Endothelial cell of umbilical vein (primary cell): Measurements from ENCODE around the gene MMD. TPM values are rescaled to one million over a fixed set of nuclear protein-coding genes. Genes with fewer than 3 reads are reported as not detected.

Experiments
- BruUV-seq: library from RNA; stranded (reverse); fragments of 400-500 nt; replicated peaks from 2 replicates; lab custom pipeline; 2021; lab: Mats Ljungman, UMichigan
- CTCF ChIA-PET: fragments of 300-600, 350-600 bp; sonication (Branson Sonifier 250); formaldehyde crosslinking; loops from one replicate; lab custom pipeline; 2021; ENCODE audit warnings: antibody characterized with exemption, inconsistent platforms; lab: Charles Lee
- POLR2A ChIA-PET: fragments of 300-600, 350-600 bp; sonication (Branson Sonifier 250); formaldehyde crosslinking; loops from one replicate; lab custom pipeline; 2021; ENCODE audit warnings: antibody characterized with exemption, inconsistent platforms; lab: Charles Lee
- DNase-seq: peaks from one replicate; pipeline ENCODE4 v3.0.0-alpha.2; 2011; ENCODE audit warnings: low read depth, low spot score
- FAIRE-seq: peaks from 2 replicates; lab custom pipeline; 2011; peaks lifted over from hg19 to GRCh38; lab: Jason Lieb, UNC
- H2AFZ ChIP-seq: 2 replicates; pipeline ENCODE4 v1.6.0; 2012; ENCODE audit warnings: low read depth, low read length, control low read depth, inconsistent platforms
- H3K27ac ChIP-seq: 2 replicates; pipeline ENCODE4 v1.5.1; 2011; ENCODE audit warnings: low read depth, mild to moderate bottlenecking, control low read depth, low read length, moderate library complexity; ENCODE audit not compliant: insufficient read depth
- H3K27me3 ChIP-seq, 2 experiments: 2 replicates each; pipeline versions ENCODE4 v1.6.0 to v1.6.1; 2011; ENCODE audit warnings: low read length in 2 of 2, mixed read lengths in 1 of 2; ENCODE audit not compliant: control insufficient read depth in 2 of 2, insufficient read depth in 2 of 2
- H3K36me3 ChIP-seq, 2 experiments: 2 replicates in 1 of 2; 3 replicates in 1 of 2; pipeline ENCODE4 v1.5.1; 2011; ENCODE audit warnings: low read length in 2 of 2, mild to moderate bottlenecking in 1 of 2, moderate library complexity in 1 of 2; ENCODE audit not compliant: control insufficient read depth in 2 of 2, insufficient read depth in 2 of 2; ENCODE audit errors: extremely low read depth in 1 of 2
- H3K4me1 ChIP-seq: 3 replicates; pipeline ENCODE4 v1.5.1; 2011; ENCODE audit warnings: mild to moderate bottlenecking, low read length; ENCODE audit not compliant: control insufficient read depth, insufficient read depth; ENCODE audit errors: extremely low read depth
- H3K4me2 ChIP-seq: 2 replicates; pipeline ENCODE4 v1.6.1; 2011; ENCODE audit warnings: low read length, control low read depth, mixed read lengths; ENCODE audit not compliant: insufficient read depth
- H3K4me3 ChIP-seq, 3 experiments: fragments of 200-600 bp in 1 of 3; sonication (generic), shearing (Covaris generic) in 1 of 3; replicated peaks in 1 of 3; 2 replicates each; pipeline ENCODE4 v1.5.1; 2011 to 2016; ENCODE audit warnings: control low read depth in 3 of 3, low read length in 3 of 3, mild to moderate bottlenecking in 2 of 3, inconsistent platforms in 1 of 3, low read depth in 1 of 3, moderate library complexity in 1 of 3; ENCODE audit not compliant: insufficient read depth in 1 of 3
- H3K79me2 ChIP-seq: 2 replicates; pipeline ENCODE4 v1.6.0; 2012; ENCODE audit warnings: low read length, inconsistent platforms; ENCODE audit not compliant: control insufficient read depth, insufficient read depth
- H3K9ac ChIP-seq: replicated peaks from 2 replicates; pipeline ENCODE3; 2011; ENCODE audit warnings: low read length, control low read depth; ENCODE audit not compliant: insufficient read depth; ENCODE audit errors: extremely low read depth
- H3K9me1 ChIP-seq: replicated peaks from 3 replicates; pipeline ENCODE4 v1.6.0; 2011; ENCODE audit warnings: mild to moderate bottlenecking, low read length; ENCODE audit not compliant: control insufficient read depth, insufficient read depth; ENCODE audit errors: extremely low read depth
- H3K9me3 ChIP-seq: replicated peaks from 2 replicates; pipeline ENCODE4 v1.5.1; 2012; ENCODE audit warnings: low read length, inconsistent platforms; ENCODE audit not compliant: control insufficient read depth, insufficient read depth
- H4K20me1 ChIP-seq: replicated peaks from 2 replicates; pipeline ENCODE3; 2011; ENCODE audit warnings: mild to moderate bottlenecking, low read length; ENCODE audit not compliant: control insufficient read depth, insufficient read depth; ENCODE audit errors: extremely low read depth
- CTCF ChIP-seq, 2 donors: IDR thresholded peaks; 1 replicate in 1 of 2; 2 replicates in 1 of 2; pipeline ENCODE4 v1.5.1; 2011; ENCODE audit warnings: low read length in 2 of 2, mild to moderate bottlenecking in 2 of 2, moderate library complexity in 2 of 2, control low read depth in 1 of 2, inconsistent platforms in 1 of 2, low read depth in 1 of 2; ENCODE audit not compliant: insufficient read depth in 1 of 2; ENCODE audit errors: extremely low read depth in 1 of 2
- EZH2 ChIP-seq: IDR thresholded peaks from 2 replicates; pipeline ENCODE4 v1.6.1; 2012; ENCODE audit warnings: borderline replicate concordance, low read depth, mild to moderate bottlenecking, moderate library complexity, low read length, inconsistent platforms; ENCODE audit not compliant: severe bottlenecking
- FOS ChIP-seq: IDR thresholded peaks from 2 replicates; pipeline ENCODE4 v1.6.1; 2011; ENCODE audit warnings: mild to moderate bottlenecking, low read length, moderate library complexity, borderline replicate concordance; ENCODE audit not compliant: insufficient read depth
- GATA2 ChIP-seq: IDR thresholded peaks from 2 replicates; pipeline ENCODE4 v1.7.0; 2011; ENCODE audit warnings: low read depth, mild to moderate bottlenecking, moderate library complexity, mixed read lengths, low read length; ENCODE audit not compliant: insufficient read length, insufficient read depth
- JUN ChIP-seq: IDR thresholded peaks from 2 replicates; pipeline ENCODE4 v1.6.1; 2011; ENCODE audit warnings: borderline replicate concordance, low read depth; ENCODE audit not compliant: insufficient read length, insufficient read depth
- MAX ChIP-seq: IDR thresholded peaks from 2 replicates; pipeline ENCODE4 v1.6.1; 2011; ENCODE audit not compliant: insufficient read depth, insufficient read length
- MYC ChIP-seq: IDR thresholded peaks from one replicate; pipeline ENCODE4 v1.6.1; 2011; ENCODE audit warnings: mild to moderate bottlenecking, low read depth, low read length
- POLR2A ChIP-seq: IDR thresholded peaks from 2 replicates; pipeline ENCODE4 v1.6.1; 2012; ENCODE audit warnings: low read depth, mild to moderate bottlenecking, control low read depth, low read length
- POLR2AphosphoS5 ChIP-seq: IDR thresholded peaks from 2 replicates; pipeline ENCODE4 v1.6.1; 2012; ENCODE audit warnings: low read depth, mild to moderate bottlenecking, control low read depth, low read length, moderate library complexity; ENCODE audit not compliant: insufficient read depth
- dilution Hi-C: fragments of 300-500 bp; cut with MboI; formaldehyde crosslinking; loops from one replicate; pipeline ENCODE4 v1.15.0; 2019; ENCODE audit warnings: low sequenced_read_pairs; ENCODE audit not compliant: extremely low pct_ligation_motif_present
- intact Hi-C: fragments of 100-400 bp; cut with micrococcal nuclease; formaldehyde crosslinking; loops from one replicate; pipeline ENCODE4 v1.10.0; 2022
- polyA plus RNA-seq, 4 experiments: library from polyadenylated mRNA; depleted of rRNA in 3 of 4; stranded (reverse) in 3 of 4; unstranded in 1 of 4; fragments of >200 nt; gene quantifications; 2 replicates each; pipeline versions ENCODE4 v1.2.1 to v1.2.3, GENCODE V29; 2011 to 2012; ENCODE audit warnings: missing spikeins in 1 of 4
- total RNA-seq: library from RNA; stranded (reverse); gene quantifications from 2 replicates; pipeline ENCODE4 v1.2.3, GENCODE V29; 2021

MMD gene
- total and polyA plus RNA-seq, 2 donors (not counting 3 experiments of a cell fraction or from before 2014, with no cell fraction given): 5.6 to 9.3 TPM

GRCh38 chr17:55395803-55396505 lies 25.7 kb downstream of the MMD start:
- ChIA-PET POLR2A (no interaction called here), CTCF (no interaction called here)
- Histone ChIP-seq H3K79me2 (no peaks in the 10 kb centered on the region), H3K9me3 (no peaks in the 10 kb centered on the region), H2AFZ (no peak overlapping the region), H3K9me1 (no peaks in the 10 kb centered on the region), H4K20me1 (no peaks in the 10 kb centered on the region), H3K36me3 (no peaks in the 10 kb centered on the region), H3K4me2 (no peak overlapping the region), H3K27me3 (no peaks in the 10 kb centered on the region), H3K4me3 (no peak overlapping the region), H3K27ac (no peak overlapping the region), H3K4me1 (no peaks in the 10 kb centered on the region), H3K9ac (no peak overlapping the region)
- FAIRE-seq (no peak), DNase-seq (no peak)
- intact Hi-C loops (no loop called here), dilution Hi-C loops (no loop called here)
- BruUV-seq: no TSS peak
- TF ChIP-seq MYC (no peak), FOS (no peak), JUN (no peak), GATA2 (no peak), CTCF (IDR thresholded peaks at IDR 0.05; ENCODE audit: extremely low read depth in 1 of 2, insufficient read depth in 1 of 2, low read depth in 1 of 2, low read length in 2 of 2) (no peak), POLR2AphosphoS5 (no peak), EZH2 (no peak), MAX (no peak), POLR2A (no peak)
